HepG2 (cell line): ENCODE data around the gene RPL41. TPM values are rescaled to one million over a fixed set of nuclear protein-coding genes. Genes with fewer than 3 reads are reported as not detected.
A peak's percentile ranks its signal among the peaks of the same experiment; 100 is the strongest.

Experiments
- CHD2 ChIP-seq: IDR thresholded peaks from 2 replicates; pipeline ENCODE4 v1.6.1; 2011; ENCODE audit warnings: low read depth, low read length, improper control_type of control experiment
- GTF2F1 ChIP-seq: fragments of 150-350 bp; IDR thresholded peaks from 2 replicates; pipeline ENCODE4 v1.6.1; 2014; ENCODE audit warnings: low read length
- SAFB2 ChIP-seq: sonication (generic); formaldehyde crosslinking; IDR thresholded peaks from 2 replicates; pipeline ENCODE4 v1.5.1; 2020; ENCODE audit warnings: missing genetic modification reagents, low read depth, mild to moderate bottlenecking, borderline replicate concordance
- SALL2 ChIP-seq: sonication (generic); formaldehyde crosslinking; IDR thresholded peaks from 2 replicates; pipeline ENCODE4 v1.8.1; 2023; ENCODE audit warnings: mild to moderate bottlenecking, missing genetic modification reagents, inconsistent platforms
- TBP ChIP-seq: sonication (generic); formaldehyde crosslinking; IDR thresholded peaks from 2 replicates; pipeline ENCODE4 v1.5.0; 2020; ENCODE audit warnings: missing genetic modification reagents
- ZBTB1 ChIP-seq: sonication (generic); formaldehyde crosslinking; IDR thresholded peaks from 2 replicates; pipeline ENCODE4 v1.4.0; 2020; ENCODE audit warnings: missing genetic modification reagents, borderline replicate concordance
- ZMYM3 ChIP-seq: sonication (generic); formaldehyde crosslinking; IDR thresholded peaks from 2 replicates; pipeline ENCODE4 v1.5.1; 2020; ENCODE audit warnings: mild to moderate bottlenecking, missing genetic modification reagents
- ZMYM4 ChIP-seq: sonication (generic); formaldehyde crosslinking; IDR thresholded peaks from 2 replicates; pipeline ENCODE4 v1.8.1; 2023; ENCODE audit warnings: mild to moderate bottlenecking, missing genetic modification reagents
- ZNF331 ChIP-seq: sonication (generic); formaldehyde crosslinking; IDR thresholded peaks from 2 replicates; pipeline ENCODE4 v1.4.0; 2020; ENCODE audit warnings: missing genetic modification reagents
- ZNF772 ChIP-seq: sonication (generic); formaldehyde crosslinking; IDR thresholded peaks from 2 replicates; pipeline ENCODE4 v1.5.0; 2020; ENCODE audit warnings: mild to moderate bottlenecking, missing genetic modification reagents
- ZSCAN12 ChIP-seq: sonication (generic); formaldehyde crosslinking; IDR thresholded peaks from 2 replicates; pipeline ENCODE4 v1.9.0; 2021; ENCODE audit warnings: mild to moderate bottlenecking, missing genetic modification reagents
- ZSCAN30 ChIP-seq: sonication (generic); formaldehyde crosslinking; IDR thresholded peaks from 2 replicates; pipeline ENCODE4 v1.5.0; 2020; ENCODE audit warnings: mild to moderate bottlenecking, missing genetic modification reagents
- polyA plus RNA-seq, 8 experiments: library from polyadenylated mRNA; depleted of rRNA in 3 of 8; stranded (reverse) in 7 of 8; unstranded in 1 of 8; fragments of >200 nt; fragmentation: Illumina TruSeq in 4 of 8; extraction: Trizol in 4 of 8; gene quantifications; 2 replicates each; pipeline versions ENCODE4 v1.2.1 to v1.2.3, GENCODE V29; 2011 to 2016; ENCODE audit warnings: low read depth in 4 of 8, missing spikeins in 1 of 8, mixed read lengths in 1 of 8; ENCODE audit not compliant: insufficient read depth in 1 of 8
- total RNA-seq, 5 experiments: library from RNA; depleted of rRNA; stranded (reverse); fragments of >200 nt; fragmentation: Illumina TruSeq; extraction: Trizol; gene quantifications; 2 replicates each; pipeline ENCODE4 v1.2.3, GENCODE V29; 2016; ENCODE audit warnings: low read depth in 1 of 5
- TF ChIP-seq, protein P1 (sequence below): sonication (generic); formaldehyde crosslinking; IDR thresholded peaks from 2 replicates; pipeline ENCODE4 v1.4.0; 2020; ENCODE audit warnings: mild to moderate bottlenecking, missing genetic modification reagents, borderline replicate concordance
- TF ChIP-seq, protein P2 (sequence below): sonication (generic); formaldehyde crosslinking; IDR thresholded peaks from 2 replicates; pipeline ENCODE4 v1.4.0; 2020; ENCODE audit warnings: low read depth, mild to moderate bottlenecking, missing genetic modification reagents
- TF ChIP-seq, protein P3 (sequence below): sonication (generic); formaldehyde crosslinking; IDR thresholded peaks from 2 replicates; pipeline ENCODE4 v1.4.0; 2020; ENCODE audit warnings: mild to moderate bottlenecking, missing genetic modification reagents
- TF ChIP-seq, protein P4 (sequence below): sonication (generic); formaldehyde crosslinking; IDR thresholded peaks from 2 replicates; pipeline ENCODE4 v1.4.0; 2020; ENCODE audit warnings: mild to moderate bottlenecking, missing genetic modification reagents, borderline replicate concordance
- TF ChIP-seq, protein P5 (sequence below): sonication (generic); formaldehyde crosslinking; IDR thresholded peaks from 2 replicates; pipeline ENCODE4 v1.9.0; 2021; ENCODE audit warnings: missing genetic modification reagents, mild to moderate bottlenecking, borderline replicate concordance

Gene RPL41
- total and polyA plus RNA-seq, 2 of the 13 experiments (the other 11 are each of a cell fraction or from before 2014, with no cell fraction given) = 4,012 to 7,670 TPM

DNA sequence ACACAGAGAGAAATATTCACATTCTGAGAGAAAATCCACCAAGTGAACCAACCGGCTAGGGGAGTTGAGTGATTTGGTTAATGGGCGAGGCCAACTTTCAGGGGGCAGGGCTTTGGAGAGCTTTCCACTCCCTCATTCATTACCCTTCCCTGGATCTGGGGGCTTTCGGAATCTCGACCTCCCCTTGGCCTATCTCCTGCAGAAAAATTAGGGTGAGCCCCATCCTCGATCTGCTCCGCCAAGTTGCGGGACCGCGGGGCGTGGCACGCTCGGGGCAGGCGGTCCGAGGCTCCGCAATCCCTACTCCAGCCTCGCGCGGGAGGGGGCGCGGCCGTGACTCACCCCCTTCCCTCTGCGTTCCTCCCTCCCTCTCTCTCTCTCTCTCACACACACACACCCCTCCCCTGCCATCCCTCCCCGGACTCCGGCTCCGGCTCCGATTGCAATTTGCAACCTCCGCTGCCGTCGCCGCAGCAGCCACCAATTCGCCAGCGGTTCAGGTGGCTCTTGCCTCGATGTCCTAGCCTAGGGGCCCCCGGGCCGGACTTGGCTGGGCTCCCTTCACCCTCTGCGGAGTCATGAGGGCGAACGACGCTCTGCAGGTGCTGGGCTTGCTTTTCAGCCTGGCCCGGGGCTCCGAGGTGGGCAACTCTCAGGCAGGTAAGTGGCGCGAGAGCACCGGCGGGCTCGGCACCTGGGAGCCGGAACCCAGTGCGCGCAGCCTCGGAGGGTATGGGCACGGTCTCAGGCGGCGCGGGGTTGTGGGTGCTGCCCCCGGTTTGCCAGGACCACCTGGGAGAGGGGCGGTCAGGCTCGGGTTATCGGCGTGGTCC is 36.5 kb upstream of the RPL41 start, which contains the start of gene ERBB3 (continued):
- TF ChIP-seq, protein P1, sequence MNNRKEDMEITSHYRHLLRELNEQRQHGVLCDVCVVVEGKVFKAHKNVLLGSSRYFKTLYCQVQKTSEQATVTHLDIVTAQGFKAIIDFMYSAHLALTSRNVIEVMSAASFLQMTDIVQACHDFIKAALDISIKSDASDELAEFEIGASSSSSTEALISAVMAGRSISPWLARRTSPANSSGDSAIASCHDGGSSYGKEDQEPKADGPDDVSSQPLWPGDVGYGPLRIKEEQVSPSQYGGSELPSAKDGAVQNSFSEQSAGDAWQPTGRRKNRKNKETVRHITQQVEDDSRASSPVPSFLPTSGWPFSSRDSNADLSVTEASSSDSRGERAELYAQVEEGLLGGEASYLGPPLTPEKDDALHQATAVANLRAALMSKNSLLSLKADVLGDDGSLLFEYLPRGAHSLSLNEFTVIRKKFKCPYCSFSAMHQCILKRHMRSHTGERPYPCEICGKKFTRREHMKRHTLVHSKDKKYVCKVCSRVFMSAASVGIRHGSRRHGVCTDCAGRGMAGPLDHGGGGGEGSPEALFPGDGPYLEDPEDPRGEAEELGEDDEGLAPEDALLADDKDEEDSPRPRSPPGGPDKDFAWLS (CRISPR knock-in tag) = no peak
- TF ChIP-seq SAFB2 (CRISPR knock-in tag) (0 out of 2 replicates have a peak, but pooled peaks have one; percentile 45), ZSCAN12 (CRISPR knock-in tag) (no peak), ZNF331 (0 out of 2 replicates have a peak, but pooled peaks have one; percentile 22), SALL2 (CRISPR knock-in tag) (peak; percentile 72), ZNF772 (CRISPR knock-in tag) (peak; percentile 83; the same call in 1 of the 2 replicates), ZMYM3 (peak; percentile 42; the same call in 1 of the 2 replicates), ZMYM4 (CRISPR knock-in tag) (no peak), GTF2F1 (no peak), ZSCAN30 (CRISPR knock-in tag) (0 out of 2 replicates have a peak, but pooled peaks have one; percentile 48), TBP (CRISPR knock-in tag) (no peak), ZBTB1 (CRISPR knock-in tag) (no peak; the same call in 1 of the 2 replicates), CHD2 (0 out of 2 replicates have a peak, but pooled peaks have one; percentile 18)
- TF ChIP-seq, protein P2, sequence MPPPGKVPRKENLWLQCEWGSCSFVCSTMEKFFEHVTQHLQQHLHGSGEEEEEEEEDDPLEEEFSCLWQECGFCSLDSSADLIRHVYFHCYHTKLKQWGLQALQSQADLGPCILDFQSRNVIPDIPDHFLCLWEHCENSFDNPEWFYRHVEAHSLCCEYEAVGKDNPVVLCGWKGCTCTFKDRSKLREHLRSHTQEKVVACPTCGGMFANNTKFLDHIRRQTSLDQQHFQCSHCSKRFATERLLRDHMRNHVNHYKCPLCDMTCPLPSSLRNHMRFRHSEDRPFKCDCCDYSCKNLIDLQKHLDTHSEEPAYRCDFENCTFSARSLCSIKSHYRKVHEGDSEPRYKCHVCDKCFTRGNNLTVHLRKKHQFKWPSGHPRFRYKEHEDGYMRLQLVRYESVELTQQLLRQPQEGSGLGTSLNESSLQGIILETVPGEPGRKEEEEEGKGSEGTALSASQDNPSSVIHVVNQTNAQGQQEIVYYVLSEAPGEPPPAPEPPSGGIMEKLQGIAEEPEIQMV = no peak
- TF ChIP-seq, protein P3, sequence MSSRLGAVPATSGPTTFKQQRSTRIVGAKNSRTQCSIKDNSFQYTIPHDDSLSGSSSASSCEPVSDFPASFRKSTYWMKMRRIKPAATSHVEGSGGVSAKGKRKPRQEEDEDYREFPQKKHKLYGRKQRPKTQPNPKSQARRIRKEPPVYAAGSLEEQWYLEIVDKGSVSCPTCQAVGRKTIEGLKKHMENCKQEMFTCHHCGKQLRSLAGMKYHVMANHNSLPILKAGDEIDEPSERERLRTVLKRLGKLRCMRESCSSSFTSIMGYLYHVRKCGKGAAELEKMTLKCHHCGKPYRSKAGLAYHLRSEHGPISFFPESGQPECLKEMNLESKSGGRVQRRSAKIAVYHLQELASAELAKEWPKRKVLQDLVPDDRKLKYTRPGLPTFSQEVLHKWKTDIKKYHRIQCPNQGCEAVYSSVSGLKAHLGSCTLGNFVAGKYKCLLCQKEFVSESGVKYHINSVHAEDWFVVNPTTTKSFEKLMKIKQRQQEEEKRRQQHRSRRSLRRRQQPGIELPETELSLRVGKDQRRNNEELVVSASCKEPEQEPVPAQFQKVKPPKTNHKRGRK = no peak
- TF ChIP-seq, protein P4, sequence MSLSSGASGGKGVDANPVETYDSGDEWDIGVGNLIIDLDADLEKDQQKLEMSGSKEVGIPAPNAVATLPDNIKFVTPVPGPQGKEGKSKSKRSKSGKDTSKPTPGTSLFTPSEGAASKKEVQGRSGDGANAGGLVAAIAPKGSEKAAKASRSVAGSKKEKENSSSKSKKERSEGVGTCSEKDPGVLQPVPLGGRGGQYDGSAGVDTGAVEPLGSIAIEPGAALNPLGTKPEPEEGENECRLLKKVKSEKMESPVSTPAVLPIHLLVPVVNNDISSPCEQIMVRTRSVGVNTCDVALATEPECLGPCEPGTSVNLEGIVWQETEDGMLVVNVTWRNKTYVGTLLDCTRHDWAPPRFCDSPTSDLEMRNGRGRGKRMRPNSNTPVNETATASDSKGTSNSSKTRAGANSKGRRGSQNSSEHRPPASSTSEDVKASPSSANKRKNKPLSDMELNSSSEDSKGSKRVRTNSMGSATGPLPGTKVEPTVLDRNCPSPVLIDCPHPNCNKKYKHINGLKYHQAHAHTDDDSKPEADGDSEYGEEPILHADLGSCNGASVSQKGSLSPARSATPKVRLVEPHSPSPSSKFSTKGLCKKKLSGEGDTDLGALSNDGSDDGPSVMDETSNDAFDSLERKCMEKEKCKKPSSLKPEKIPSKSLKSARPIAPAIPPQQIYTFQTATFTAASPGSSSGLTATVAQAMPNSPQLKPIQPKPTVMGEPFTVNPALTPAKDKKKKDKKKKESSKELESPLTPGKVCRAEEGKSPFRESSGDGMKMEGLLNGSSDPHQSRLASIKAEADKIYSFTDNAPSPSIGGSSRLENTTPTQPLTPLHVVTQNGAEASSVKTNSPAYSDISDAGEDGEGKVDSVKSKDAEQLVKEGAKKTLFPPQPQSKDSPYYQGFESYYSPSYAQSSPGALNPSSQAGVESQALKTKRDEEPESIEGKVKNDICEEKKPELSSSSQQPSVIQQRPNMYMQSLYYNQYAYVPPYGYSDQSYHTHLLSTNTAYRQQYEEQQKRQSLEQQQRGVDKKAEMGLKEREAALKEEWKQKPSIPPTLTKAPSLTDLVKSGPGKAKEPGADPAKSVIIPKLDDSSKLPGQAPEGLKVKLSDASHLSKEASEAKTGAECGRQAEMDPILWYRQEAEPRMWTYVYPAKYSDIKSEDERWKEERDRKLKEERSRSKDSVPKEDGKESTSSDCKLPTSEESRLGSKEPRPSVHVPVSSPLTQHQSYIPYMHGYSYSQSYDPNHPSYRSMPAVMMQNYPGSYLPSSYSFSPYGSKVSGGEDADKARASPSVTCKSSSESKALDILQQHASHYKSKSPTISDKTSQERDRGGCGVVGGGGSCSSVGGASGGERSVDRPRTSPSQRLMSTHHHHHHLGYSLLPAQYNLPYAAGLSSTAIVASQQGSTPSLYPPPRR (CRISPR knock-in tag) = peak; percentile 66; the same call in 1 of the 2 replicates
- TF ChIP-seq, protein P5, sequence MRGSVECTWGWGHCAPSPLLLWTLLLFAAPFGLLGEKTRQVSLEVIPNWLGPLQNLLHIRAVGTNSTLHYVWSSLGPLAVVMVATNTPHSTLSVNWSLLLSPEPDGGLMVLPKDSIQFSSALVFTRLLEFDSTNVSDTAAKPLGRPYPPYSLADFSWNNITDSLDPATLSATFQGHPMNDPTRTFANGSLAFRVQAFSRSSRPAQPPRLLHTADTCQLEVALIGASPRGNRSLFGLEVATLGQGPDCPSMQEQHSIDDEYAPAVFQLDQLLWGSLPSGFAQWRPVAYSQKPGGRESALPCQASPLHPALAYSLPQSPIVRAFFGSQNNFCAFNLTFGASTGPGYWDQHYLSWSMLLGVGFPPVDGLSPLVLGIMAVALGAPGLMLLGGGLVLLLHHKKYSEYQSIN (CRISPR knock-in tag) = no peak
